SK-N-SH (cell line): ENCODE data around the gene RASGRP4. TPM values are rescaled to one million over a fixed set of nuclear protein-coding genes. Genes with fewer than 3 reads are reported as not detected.

Experiments
- CTCF ChIA-PET: fragments of 300-600, 350-600 bp; formaldehyde crosslinking; extraction: SDS; loops from one replicate; lab custom pipeline; 2021; lab: Yijun Ruan, JAX
- POLR2A ChIA-PET: fragments of 350-600 bp; sonication (Branson Sonifier 250); formaldehyde crosslinking; extraction: SDS; loops from one replicate; lab custom pipeline; 2020; ENCODE audit warnings: antibody characterized with exemption, inconsistent platforms; lab: Yijun Ruan, JAX
- DNase-seq: peaks from one replicate; pipeline ENCODE4 v3.0.0; 2012
- H2AFZ ChIP-seq: fragments of 200-600 bp; sonication (generic); 2 replicates; pipeline ENCODE4 v1.8.1; 2016; ENCODE audit warnings: antibody characterized with exemption, mild to moderate bottlenecking, low read depth
- H3F3A ChIP-seq: fragments of 200-600 bp; sonication (generic); replicated peaks from 2 replicates; pipeline ENCODE3; 2016; ENCODE audit warnings: antibody characterized with exemption, mild to moderate bottlenecking; ENCODE audit not compliant: insufficient read depth
- H3K27ac ChIP-seq, 2 experiments: fragments of 200-500 bp in 1 of 2; fragments of 200-600 bp in 1 of 2; sonication (Bioruptor generic) in 1 of 2; sonication (generic), shearing (Covaris generic) in 1 of 2; 2 replicates each; pipeline versions ENCODE4 v1.5.1 to v1.6.1; 2014 to 2016; ENCODE audit warnings: low read depth in 2 of 2, inconsistent platforms in 1 of 2, low read length in 1 of 2, mild to moderate bottlenecking in 1 of 2, mixed read lengths in 1 of 2
- H3K27me3 ChIP-seq: fragments of 200-600 bp; sonication (generic), shearing (Covaris generic); 2 replicates; pipeline ENCODE4 v1.6.1; 2016; ENCODE audit warnings: mixed run types; ENCODE audit not compliant: insufficient read depth
- H3K36me3 ChIP-seq, 2 experiments: fragments of 200-500 bp in 1 of 2; fragments of 200-600 bp in 1 of 2; sonication (Bioruptor generic) in 1 of 2; sonication (generic) in 1 of 2; replicated peaks in 1 of 2; 2 replicates each; pipeline versions ENCODE3 to v1.5.1; 2014 to 2016; ENCODE audit warnings: low read length in 1 of 2, mild to moderate bottlenecking in 1 of 2; ENCODE audit not compliant: insufficient read depth in 2 of 2, control insufficient read depth in 1 of 2
- H3K4me1 ChIP-seq, 2 experiments: fragments of 200-500 bp in 1 of 2; fragments of 200-600 bp in 1 of 2; sonication (Bioruptor generic) in 1 of 2; sonication (generic), shearing (Covaris generic) in 1 of 2; 2 replicates each; pipeline versions ENCODE4 v1.5.1 to v1.6.1; 2014 to 2016; ENCODE audit warnings: low read depth in 1 of 2, low read length in 1 of 2, mixed run types in 1 of 2; ENCODE audit not compliant: insufficient read depth in 2 of 2, control insufficient read depth in 1 of 2
- H3K4me2 ChIP-seq: fragments of 200-600 bp; sonication (generic), shearing (Covaris generic); 2 replicates; pipeline ENCODE4 v1.6.1; 2017; ENCODE audit warnings: mixed run types
- H3K4me3 ChIP-seq, 2 experiments: fragments of 200-500 bp in 1 of 2; fragments of 200-600 bp in 1 of 2; sonication (Bioruptor generic) in 1 of 2; sonication (generic), shearing (Covaris generic) in 1 of 2; 2 replicates each; pipeline versions ENCODE4 v1.5.1 to v1.8.1; 2014 to 2016; ENCODE audit warnings: low read depth in 2 of 2, inconsistent platforms in 1 of 2, low read length in 1 of 2, mild to moderate bottlenecking in 1 of 2, mixed read lengths in 1 of 2, moderate library complexity in 1 of 2
- H3K79me2 ChIP-seq: fragments of 200-600 bp; sonication (generic); 2 replicates; pipeline ENCODE4 v1.8.1; 2017; ENCODE audit warnings: mild to moderate bottlenecking; ENCODE audit not compliant: insufficient read depth
- H3K9ac ChIP-seq: fragments of 200-600 bp; sonication (generic); 2 replicates; pipeline ENCODE4 v1.6.1; 2017; ENCODE audit warnings: mixed run types
- H3K9me2 ChIP-seq: fragments of 200-600 bp; sonication (generic); 2 replicates; pipeline ENCODE4 v1.6.1; 2017; ENCODE audit warnings: mixed run types
- H3K9me3 ChIP-seq: fragments of 200-600 bp; sonication (generic); 2 replicates; pipeline ENCODE4 v1.6.1; 2017; ENCODE audit warnings: mixed run types, mild to moderate bottlenecking, moderate library complexity
- H4K20me1 ChIP-seq: fragments of 200-600 bp; sonication (generic); 2 replicates; pipeline ENCODE4 v1.6.1; 2017; ENCODE audit warnings: mild to moderate bottlenecking, mixed run types; ENCODE audit not compliant: insufficient read depth
- EP300 ChIP-seq, 2 experiments: IDR thresholded peaks; 2 replicates each; pipeline versions ENCODE4 v1.4.0 to v1.6.1; 2012; ENCODE audit warnings: borderline replicate concordance in 1 of 2, low read depth in 1 of 2, low read length in 1 of 2
- EZH2phosphoT487 ChIP-seq: fragments of 200-600 bp; sonication (generic); IDR thresholded peaks from 2 replicates; pipeline ENCODE4 v1.6.1; 2017; ENCODE audit warnings: low read depth, mixed run types, mild to moderate bottlenecking, antibody characterized with exemption, moderate library complexity, borderline replicate concordance
- POLR2AphosphoS5 ChIP-seq: IDR thresholded peaks from 2 replicates; pipeline ENCODE4 v1.6.1; 2012; ENCODE audit warnings: low read depth, low read length
- RAD21 ChIP-seq: IDR thresholded peaks from 2 replicates; pipeline ENCODE4 v1.6.1; 2012; ENCODE audit warnings: mild to moderate bottlenecking, low read length
- RFX5 ChIP-seq: IDR thresholded peaks from 2 replicates; pipeline ENCODE4 v1.6.1; 2012; ENCODE audit warnings: mild to moderate bottlenecking, improper control_type of control experiment, low read length
- RXRA ChIP-seq: IDR thresholded peaks from 2 replicates; pipeline ENCODE4 v1.4.0; 2012; ENCODE audit warnings: low read depth, mild to moderate bottlenecking, borderline replicate concordance
- SIN3A ChIP-seq: IDR thresholded peaks from 2 replicates; pipeline ENCODE4 v1.6.1; 2012; ENCODE audit warnings: low read depth, mild to moderate bottlenecking, low read length, moderate library complexity, borderline replicate concordance
- SMC3 ChIP-seq: IDR thresholded peaks from 2 replicates; pipeline ENCODE4 v1.6.1; 2012; ENCODE audit warnings: low read depth, low read length, improper control_type of control experiment
- TEAD4 ChIP-seq: IDR thresholded peaks from 2 replicates; pipeline ENCODE4 v1.4.0; 2012; ENCODE audit warnings: mild to moderate bottlenecking, borderline replicate concordance; ENCODE audit not compliant: insufficient read depth
- WGBS: methylation state at CpG from one replicate; pipeline ENCODE4 v1.1.6; 2017; ENCODE audit warnings: low lambda C conversion rate; 5-methylcytosine and 5-hydroxymethylcytosine counted together
- polyA plus RNA-seq, 3 experiments: library from polyadenylated mRNA; depleted of rRNA; stranded (reverse); fragments of >200 nt; gene quantifications; 2 replicates each; pipeline ENCODE4 v1.2.3, GENCODE V29; 2012
- TF ChIP-seq, protein P1 (sequence below): IDR thresholded peaks from 2 replicates; pipeline ENCODE4 v1.4.0; 2012; ENCODE audit warnings: low read depth
- TF ChIP-seq, protein P2 (sequence below): IDR thresholded peaks from 2 replicates; pipeline ENCODE4 v1.6.1; 2012; ENCODE audit warnings: mild to moderate bottlenecking, low read depth, low read length, moderate library complexity
- TF ChIP-seq, protein P3 (sequence below): IDR thresholded peaks from 2 replicates; pipeline ENCODE4 v1.4.0; 2012; ENCODE audit warnings: low read depth, borderline replicate concordance
- TF ChIP-seq, protein P4 (sequence below): IDR thresholded peaks from 2 replicates; pipeline ENCODE4; 2012

RASGRP4 gene, protein sequence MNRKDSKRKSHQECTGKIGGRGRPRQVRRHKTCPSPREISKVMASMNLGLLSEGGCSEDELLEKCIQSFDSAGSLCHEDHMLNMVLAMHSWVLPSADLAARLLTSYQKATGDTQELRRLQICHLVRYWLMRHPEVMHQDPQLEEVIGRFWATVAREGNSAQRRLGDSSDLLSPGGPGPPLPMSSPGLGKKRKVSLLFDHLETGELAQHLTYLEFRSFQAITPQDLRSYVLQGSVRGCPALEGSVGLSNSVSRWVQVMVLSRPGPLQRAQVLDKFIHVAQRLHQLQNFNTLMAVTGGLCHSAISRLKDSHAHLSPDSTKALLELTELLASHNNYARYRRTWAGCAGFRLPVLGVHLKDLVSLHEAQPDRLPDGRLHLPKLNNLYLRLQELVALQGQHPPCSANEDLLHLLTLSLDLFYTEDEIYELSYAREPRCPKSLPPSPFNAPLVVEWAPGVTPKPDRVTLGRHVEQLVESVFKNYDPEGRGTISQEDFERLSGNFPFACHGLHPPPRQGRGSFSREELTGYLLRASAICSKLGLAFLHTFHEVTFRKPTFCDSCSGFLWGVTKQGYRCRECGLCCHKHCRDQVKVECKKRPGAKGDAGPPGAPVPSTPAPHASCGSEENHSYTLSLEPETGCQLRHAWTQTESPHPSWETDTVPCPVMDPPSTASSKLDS
- not detected in 2 replicates for polyA plus RNA-seq (2012; rRNA removed)
- not detected in 2 replicates for polyA plus RNA-seq (2012; cell fraction: cytosol; rRNA removed)
- not detected in 2 replicates for polyA plus RNA-seq (2012; cell fraction: nucleus; rRNA removed)

DNA sequence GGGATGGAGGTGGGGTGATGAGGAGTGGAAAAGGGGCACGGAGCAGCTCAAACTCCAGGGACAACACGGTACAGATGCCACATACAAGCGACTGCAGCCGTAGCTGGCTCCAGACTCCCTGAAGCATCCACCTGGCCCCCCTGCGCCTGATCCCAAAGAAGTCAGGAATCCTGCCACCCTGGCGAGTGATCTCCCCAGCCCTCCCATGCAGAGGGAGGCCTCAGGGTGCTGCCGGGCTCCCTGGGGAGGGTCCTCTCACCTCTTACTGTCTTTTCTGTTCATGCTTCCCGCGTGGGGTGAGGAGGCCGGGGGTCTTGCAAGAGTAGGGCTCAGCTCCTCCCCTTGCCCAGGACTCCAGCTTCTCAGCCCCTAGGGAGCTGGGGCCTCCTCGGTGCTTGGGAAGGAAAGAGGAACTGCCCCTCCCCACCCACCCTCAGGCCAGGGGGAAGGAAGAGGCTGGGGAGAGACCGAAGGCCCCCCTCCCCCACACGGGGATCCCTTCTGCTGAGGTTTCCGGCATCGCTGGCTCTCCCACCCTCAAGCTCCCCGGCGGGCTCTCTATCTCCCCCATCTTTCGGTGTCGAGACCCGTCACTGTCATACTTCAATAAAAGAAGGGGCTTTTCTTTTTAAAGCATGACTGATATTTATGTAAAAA lies at the start of gene RASGRP4:
Gene RASGRP4, minus strand, starts transcription at position 410 of the 657 bp plus-strand sequence. Its CDS starts 128 bp downstream, at position 282.
- CTCF ChIA-PET, result interaction anchor here (3.5 kb wide), 1 partner anchor 23 kb away, joined by 9 read pairs; the partner anchor contains the start of gene FAM98C
- Histone ChIP-seq H3K27me3 (peaks cover 4% of the 10 kb centered on the region; the same call in 1 of the 2 replicates), H3K4me2 (no peak within 1 kb of the TSS), H3K9ac (no peak within 1 kb of the TSS), H4K20me1 (no peaks in the 10 kb centered on the region), H3K79me2 (no peaks in the 10 kb centered on the region), H3K27ac (no peak within 1 kb of the TSS), H3K36me3 (no peaks in the 10 kb centered on the region), H3F3A (no peaks in the 10 kb centered on the region), H3K4me1 (no peaks in the 10 kb centered on the region), H3K4me3 (no peak within 1 kb of the TSS), H2AFZ (no peak within 1 kb of the TSS), H3K9me3 (no peaks in the 10 kb centered on the region), H3K9me2 (no peaks in the 10 kb centered on the region)
- DNase-seq, result no peak
- 71% methylated on average over 11 of the region's 20 CpGs for WGBS
- POLR2A ChIA-PET, result interaction anchor here (0.6 kb wide), 1 partner anchor 10 kb away, joined by 3 read pairs; no protein-coding TSS in a partner anchor
- TF ChIP-seq EZH2phosphoT487 (no peak), POLR2AphosphoS5 (no peak), RFX5 (no peak)
- TF ChIP-seq, protein P1, sequence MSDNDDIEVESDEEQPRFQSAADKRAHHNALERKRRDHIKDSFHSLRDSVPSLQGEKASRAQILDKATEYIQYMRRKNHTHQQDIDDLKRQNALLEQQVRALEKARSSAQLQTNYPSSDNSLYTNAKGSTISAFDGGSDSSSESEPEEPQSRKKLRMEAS, result no peak

DNA sequence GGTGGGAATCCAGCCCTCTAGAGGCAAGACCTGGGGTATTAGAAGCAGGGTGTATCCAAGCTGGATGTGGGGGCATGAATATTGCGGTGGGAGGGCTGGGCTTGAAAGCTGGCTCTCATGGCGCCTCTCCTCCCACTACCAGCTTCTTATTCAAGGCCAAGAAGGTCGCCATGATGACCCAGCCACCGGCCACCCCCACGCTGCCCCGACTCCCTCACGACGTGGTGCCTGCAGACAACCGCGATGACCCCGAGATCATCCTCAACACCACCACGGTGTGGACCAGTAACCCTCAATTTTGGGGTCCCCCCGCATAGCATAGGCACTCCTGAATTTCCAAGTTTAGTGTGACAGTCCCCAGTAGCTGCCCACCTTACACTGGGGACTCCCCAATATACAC lies 49.2 kb upstream of the RASGRP4 start:
- Histone ChIP-seq H3K9me2 (no peaks in the 10 kb centered on the region), H3K4me1 (no peaks in the 10 kb centered on the region), H3K27me3 (peaks cover 42% of the 10 kb centered on the region; the same call in 1 of the 2 replicates), H3F3A (no peaks in the 10 kb centered on the region), H3K4me3 (no peak overlapping the region), H3K9ac (no peak overlapping the region), H3K4me2 (no peak overlapping the region), H4K20me1 (no peaks in the 10 kb centered on the region), H3K79me2 (no peaks in the 10 kb centered on the region), H3K27ac (no peak overlapping the region), H2AFZ (no peak overlapping the region), H3K36me3 (no peaks in the 10 kb centered on the region), H3K9me3 (no peaks in the 10 kb centered on the region)
- POLR2A ChIA-PET, result no interaction called here
- no peak for DNase-seq
- WGBS, result 46% methylated on average over 13 of the region's 13 CpGs
- CTCF ChIA-PET, result no interaction called here
- TF ChIP-seq, protein P1, result no peak
- TF ChIP-seq, protein P2, sequence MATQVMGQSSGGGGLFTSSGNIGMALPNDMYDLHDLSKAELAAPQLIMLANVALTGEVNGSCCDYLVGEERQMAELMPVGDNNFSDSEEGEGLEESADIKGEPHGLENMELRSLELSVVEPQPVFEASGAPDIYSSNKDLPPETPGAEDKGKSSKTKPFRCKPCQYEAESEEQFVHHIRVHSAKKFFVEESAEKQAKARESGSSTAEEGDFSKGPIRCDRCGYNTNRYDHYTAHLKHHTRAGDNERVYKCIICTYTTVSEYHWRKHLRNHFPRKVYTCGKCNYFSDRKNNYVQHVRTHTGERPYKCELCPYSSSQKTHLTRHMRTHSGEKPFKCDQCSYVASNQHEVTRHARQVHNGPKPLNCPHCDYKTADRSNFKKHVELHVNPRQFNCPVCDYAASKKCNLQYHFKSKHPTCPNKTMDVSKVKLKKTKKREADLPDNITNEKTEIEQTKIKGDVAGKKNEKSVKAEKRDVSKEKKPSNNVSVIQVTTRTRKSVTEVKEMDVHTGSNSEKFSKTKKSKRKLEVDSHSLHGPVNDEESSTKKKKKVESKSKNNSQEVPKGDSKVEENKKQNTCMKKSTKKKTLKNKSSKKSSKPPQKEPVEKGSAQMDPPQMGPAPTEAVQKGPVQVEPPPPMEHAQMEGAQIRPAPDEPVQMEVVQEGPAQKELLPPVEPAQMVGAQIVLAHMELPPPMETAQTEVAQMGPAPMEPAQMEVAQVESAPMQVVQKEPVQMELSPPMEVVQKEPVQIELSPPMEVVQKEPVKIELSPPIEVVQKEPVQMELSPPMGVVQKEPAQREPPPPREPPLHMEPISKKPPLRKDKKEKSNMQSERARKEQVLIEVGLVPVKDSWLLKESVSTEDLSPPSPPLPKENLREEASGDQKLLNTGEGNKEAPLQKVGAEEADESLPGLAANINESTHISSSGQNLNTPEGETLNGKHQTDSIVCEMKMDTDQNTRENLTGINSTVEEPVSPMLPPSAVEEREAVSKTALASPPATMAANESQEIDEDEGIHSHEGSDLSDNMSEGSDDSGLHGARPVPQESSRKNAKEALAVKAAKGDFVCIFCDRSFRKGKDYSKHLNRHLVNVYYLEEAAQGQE, result no peak
- TF ChIP-seq RFX5 (no peak), EP300 (IDR thresholded peaks at IDR 0.05; ENCODE audit: borderline replicate concordance in 1 of 2, low read depth in 1 of 2, low read length in 1 of 2) (no peak), TEAD4 (no peak), RAD21 (no peak), SIN3A (no peak), RXRA (no peak), POLR2AphosphoS5 (no peak), SMC3 (no peak)
- TF ChIP-seq, protein P3, sequence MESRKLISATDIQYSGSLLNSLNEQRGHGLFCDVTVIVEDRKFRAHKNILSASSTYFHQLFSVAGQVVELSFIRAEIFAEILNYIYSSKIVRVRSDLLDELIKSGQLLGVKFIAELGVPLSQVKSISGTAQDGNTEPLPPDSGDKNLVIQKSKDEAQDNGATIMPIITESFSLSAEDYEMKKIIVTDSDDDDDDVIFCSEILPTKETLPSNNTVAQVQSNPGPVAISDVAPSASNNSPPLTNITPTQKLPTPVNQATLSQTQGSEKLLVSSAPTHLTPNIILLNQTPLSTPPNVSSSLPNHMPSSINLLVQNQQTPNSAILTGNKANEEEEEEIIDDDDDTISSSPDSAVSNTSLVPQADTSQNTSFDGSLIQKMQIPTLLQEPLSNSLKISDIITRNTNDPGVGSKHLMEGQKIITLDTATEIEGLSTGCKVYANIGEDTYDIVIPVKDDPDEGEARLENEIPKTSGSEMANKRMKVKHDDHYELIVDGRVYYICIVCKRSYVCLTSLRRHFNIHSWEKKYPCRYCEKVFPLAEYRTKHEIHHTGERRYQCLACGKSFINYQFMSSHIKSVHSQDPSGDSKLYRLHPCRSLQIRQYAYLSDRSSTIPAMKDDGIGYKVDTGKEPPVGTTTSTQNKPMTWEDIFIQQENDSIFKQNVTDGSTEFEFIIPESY, result no peak
- TF ChIP-seq, protein P4, sequence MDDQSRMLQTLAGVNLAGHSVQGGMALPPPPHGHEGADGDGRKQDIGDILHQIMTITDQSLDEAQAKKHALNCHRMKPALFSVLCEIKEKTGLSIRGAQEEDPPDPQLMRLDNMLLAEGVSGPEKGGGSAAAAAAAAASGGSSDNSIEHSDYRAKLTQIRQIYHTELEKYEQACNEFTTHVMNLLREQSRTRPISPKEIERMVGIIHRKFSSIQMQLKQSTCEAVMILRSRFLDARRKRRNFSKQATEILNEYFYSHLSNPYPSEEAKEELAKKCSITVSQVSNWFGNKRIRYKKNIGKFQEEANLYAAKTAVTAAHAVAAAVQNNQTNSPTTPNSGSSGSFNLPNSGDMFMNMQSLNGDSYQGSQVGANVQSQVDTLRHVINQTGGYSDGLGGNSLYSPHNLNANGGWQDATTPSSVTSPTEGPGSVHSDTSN, result no peak
